Bone marrow (tissue), 2 donors: ENCODE data around the gene ERVV-1.
"Not testable (repeated sequence)": the region's sequence is repeated elsewhere in the genome, so short reads cannot be mapped to it uniquely, and the experiment has no call there.

ENCODE experiments used
- DNase-seq, 2 donors: peaks; one replicate each; lab custom pipeline; 2025; lab: John Stamatoyannopoulos, UW

ERVV-1 gene

GRCh38 chr19:53028306-53028705 lies 14.6 kb downstream of the ERVV-1 start:
- not testable (repeated sequence) for DNase-seq

- DNase-seq: no peak
These were observed 20.3 kb downstream of the ERVV-1 start for GRCh38 chr19:53034054-53034453.

GRCh38 chr19:53034948-53035675 lies 21.4 kb downstream of the ERVV-1 start:
- DNase-seq: no peak

GRCh38 chr19:53037101-53038097 lies 23.7 kb downstream of the ERVV-1 start:
- DNase-seq: no peak

- no peak for DNase-seq
These were observed 27.6 kb downstream of the ERVV-1 start for GRCh38 chr19:53041366-53041765.

GRCh38 chr19:53045536-53045935 lies 31.8 kb downstream of the ERVV-1 start:
- no peak for DNase-seq

- no peak for DNase-seq
These were observed 33.7 kb downstream of the ERVV-1 start for GRCh38 chr19:53047379-53047778.

GRCh38 chr19:53055117-53055516 lies 41.4 kb downstream of the ERVV-1 start:
- DNase-seq: no peak

GRCh38 chr19:53057904-53058580 lies 44.3 kb downstream of the ERVV-1 start:
- DNase-seq: no peak
